Measurements from ENCODE around the gene SLC39A7. TPM values are rescaled to one million over a fixed set of nuclear protein-coding genes. Genes with fewer than 3 reads are reported as not detected.

SLC39A7 gene
- total and polyA plus RNA-seq, 3 experiments from 2014 or later: 32.9 to 63.6 (median 63.1) TPM

DNA sequence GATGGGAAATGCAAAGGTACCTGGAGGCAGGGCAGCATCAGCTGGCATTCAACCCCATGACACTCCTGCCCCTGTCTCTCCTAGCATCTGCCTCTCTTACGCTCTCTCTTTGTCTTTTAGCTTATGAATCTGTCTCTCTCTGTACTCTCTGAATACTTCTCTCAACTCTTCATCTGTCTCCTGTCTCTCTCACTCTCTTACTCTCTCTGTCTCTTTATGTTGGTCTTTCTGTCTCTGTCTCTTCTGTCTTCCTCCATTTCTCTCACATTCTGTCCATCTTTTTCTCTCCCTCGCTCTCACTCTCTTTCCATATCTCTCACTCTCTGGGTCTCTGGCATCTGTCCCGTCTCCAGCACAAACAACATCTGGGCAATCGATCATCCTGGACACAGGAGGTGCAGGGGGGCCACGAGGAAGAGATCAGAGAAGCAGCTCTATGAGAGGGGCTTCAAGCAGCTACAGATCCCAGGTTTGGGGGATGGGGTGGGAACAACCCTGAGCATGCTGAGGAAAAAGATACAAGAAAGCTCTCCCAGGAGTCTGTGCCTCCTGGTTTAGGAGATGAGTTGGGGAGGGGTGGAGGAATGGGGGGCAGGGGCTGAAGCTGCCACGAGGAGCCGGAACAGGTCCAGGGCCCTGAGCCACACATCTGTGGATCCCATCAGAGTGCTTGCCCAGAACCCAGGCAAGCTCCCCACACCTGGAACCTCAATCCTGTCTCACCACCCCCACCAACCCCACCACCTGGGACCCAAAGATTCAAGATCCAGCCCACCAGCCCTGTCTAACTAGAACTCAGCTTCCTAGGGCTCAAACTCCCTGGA, 10.8 kb upstream of the SLC39A7 start:
- POLR2A ChIA-PET: no interaction called here
- Histone ChIP-seq H3K4me1 (ENCODE audit: insufficient read depth, low read length) (peaks cover 14% of the 10 kb centered on the region), H3K27ac (ENCODE audit: low read depth, low read length) (no peak overlapping the region), H3K36me3 (ENCODE audit: insufficient read depth, low read length) (peaks cover 2% of the 10 kb centered on the region), H3K9me3 (ENCODE audit: low read length) (no peaks in the 10 kb centered on the region), H3K4me3 (ENCODE audit: low read length) (no peak overlapping the region), H3K27me3 (ENCODE audit: insufficient read depth, low read length, poor library complexity, severe bottlenecking) (peaks cover 16% of the 10 kb centered on the region)
- Mint-ChIP-seq H3K4me1 (peaks cover 11 to 23% (median 13%) of the 10 kb centered on the region in 3 donors), H3K36me3 (peaks cover 3 to 22% (median 13%) of the 10 kb centered on the region in 3 donors), H3K4me3 (no peak overlapping the region), H3K27ac (peak overlapping the region in 2 of 8 donors; percentile 47 to 52), H3K27me3 (peaks cover 24 to 51% of the 10 kb centered on the region in 2 donors), H3K9me3 (no peaks in the 10 kb centered on the region)
- DNase-seq: no peak
- CTCF ChIA-PET: interaction anchor here (1.2 to 1.3 kb wide), 2 partner anchors 9 to 176 kb away, joined by 3 to 4 read pairs; no protein-coding TSS in a partner anchor

DNA sequence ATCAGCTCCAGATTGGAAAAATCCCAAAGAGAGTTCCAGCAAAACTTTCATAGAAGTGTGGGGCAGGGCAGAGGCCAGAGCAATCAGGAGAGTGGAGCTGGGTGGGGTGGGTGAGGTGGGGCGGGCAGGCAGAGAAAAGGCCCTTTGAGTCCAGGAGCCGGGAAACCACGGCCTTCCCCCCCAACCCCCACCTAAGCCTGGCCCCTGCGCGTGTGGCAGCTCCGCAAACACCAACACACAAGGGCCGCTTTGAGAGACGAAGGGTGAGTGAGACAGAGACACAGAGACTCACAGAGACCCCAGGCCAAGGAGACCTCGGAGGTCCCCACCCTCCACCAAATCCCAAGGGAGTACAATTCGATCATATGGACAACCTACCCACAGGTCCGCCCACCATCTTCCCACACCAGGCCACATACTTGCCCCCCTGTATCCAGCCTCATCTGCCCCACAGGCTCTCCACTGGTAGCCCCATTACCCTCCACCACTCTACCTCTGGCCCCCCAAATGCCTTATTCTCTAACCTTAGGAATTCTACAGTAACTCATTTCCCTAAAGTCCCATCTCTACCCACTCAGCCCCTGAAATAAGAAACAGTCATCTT, 10.1 kb upstream of the SLC39A7 start:
- Histone ChIP-seq H3K27ac (ENCODE audit: low read depth, low read length) (no peak overlapping the region), H3K9me3 (ENCODE audit: low read length) (no peaks in the 10 kb centered on the region), H3K4me3 (ENCODE audit: low read length) (no peak overlapping the region), H3K27me3 (ENCODE audit: insufficient read depth, low read length, poor library complexity, severe bottlenecking) (peaks cover 16% of the 10 kb centered on the region), H3K4me1 (ENCODE audit: insufficient read depth, low read length) (peaks cover 14% of the 10 kb centered on the region), H3K36me3 (ENCODE audit: insufficient read depth, low read length) (peaks cover 10% of the 10 kb centered on the region)
- peaks cover 5 to 23% (median 20%) of the 10 kb centered on the region in 3 donors for H3K36me3 Mint-ChIP-seq
- POLR2A ChIA-PET: no interaction called here
- CTCF ChIA-PET: interaction anchor here (1.3 kb wide), 1 partner anchor 176 kb away, joined by 4 read pairs; no protein-coding TSS in a partner anchor
- H3K4me1 Mint-ChIP-seq: peaks cover 11 to 23% (median 14%) of the 10 kb centered on the region in 3 donors
- peak overlapping the region in 2 of 8 donors; percentile 16 to 52 for H3K27ac Mint-ChIP-seq
- H3K4me3 Mint-ChIP-seq: no peak overlapping the region
- no peaks in the 10 kb centered on the region for H3K9me3 Mint-ChIP-seq
- H3K27me3 Mint-ChIP-seq: peaks cover 24 to 51% of the 10 kb centered on the region in 2 donors
- no peak for DNase-seq

GRCh38 chr6:33191383-33192104, 9.1 kb upstream of the SLC39A7 start:
- Mint-ChIP-seq H3K9me3 (no peaks in the 10 kb centered on the region), H3K27me3 (peaks cover 24 to 49% of the 10 kb centered on the region in 2 donors), H3K4me1 (peaks cover 11 to 23% (median 17%) of the 10 kb centered on the region in 3 donors), H3K4me3 (peak overlapping the region in 6 of 7 donors; percentile 14 to 84 (median 46)), H3K36me3 (peaks cover 9 to 30% (median 27%) of the 10 kb centered on the region in 3 donors), H3K27ac (no peak overlapping the region)
- no peak for DNase-seq
- ChIA-PET CTCF (interaction anchor here (1.3 kb wide), 1 partner anchor 9 kb away, joined by 3 read pairs; no protein-coding TSS in a partner anchor), POLR2A (no interaction called here)
- Histone ChIP-seq H3K36me3 (ENCODE audit: insufficient read depth, low read length) (peaks cover 20% of the 10 kb centered on the region), H3K4me3 (ENCODE audit: low read length) (no peak overlapping the region), H3K4me1 (ENCODE audit: insufficient read depth, low read length) (peaks cover 14% of the 10 kb centered on the region), H3K9me3 (ENCODE audit: low read length) (no peaks in the 10 kb centered on the region), H3K27me3 (ENCODE audit: insufficient read depth, low read length, poor library complexity, severe bottlenecking) (peaks cover 16% of the 10 kb centered on the region), H3K27ac (ENCODE audit: low read depth, low read length) (no peak overlapping the region)

GRCh38 chr6:33192105-33192646, 8.5 kb upstream of the SLC39A7 start, which contains the start of gene COL11A2:
TSS of gene COL11A2 (minus strand) at chr6:33192467. CDS start at chr6:33192240, 227 bp downstream.
- H3K36me3 ChIP-seq (ENCODE audit: insufficient read depth, low read length): peaks cover 25% of the 10 kb centered on the region
- ChIA-PET POLR2A (no interaction called here), CTCF (interaction anchor here (1.3 kb wide), 1 partner anchor 10 kb away, joined by 3 read pairs; no protein-coding TSS in a partner anchor)
- peaks cover 19 to 43% of the 10 kb centered on the region in 2 donors for H3K27me3 Mint-ChIP-seq
- peaks cover 14 to 25% (median 18%) of the 10 kb centered on the region in 3 donors for H3K4me1 Mint-ChIP-seq
- peak within 1 kb of the TSS; percentile 50 for H3K4me3 ChIP-seq (ENCODE audit: low read length)
- H3K4me3 Mint-ChIP-seq: peak within 1 kb of the TSS; percentile 68 to 89 (median 80)
- DNase-seq: peak in 1 of 5 donors; percentile 14
- no peaks in the 10 kb centered on the region for H3K9me3 ChIP-seq (ENCODE audit: low read length)
- no peak within 1 kb of the TSS for H3K27ac ChIP-seq (ENCODE audit: low read depth, low read length)
- peak within 1 kb of the TSS in 4 of 8 donors; percentile 63 to 80 (median 76) for H3K27ac Mint-ChIP-seq
- H3K36me3 Mint-ChIP-seq: peaks cover 11 to 35% (median 23%) of the 10 kb centered on the region in 3 donors
- peaks cover 17% of the 10 kb centered on the region for H3K4me1 ChIP-seq (ENCODE audit: insufficient read depth, low read length)
- H3K9me3 Mint-ChIP-seq: no peaks in the 10 kb centered on the region
- H3K27me3 ChIP-seq (ENCODE audit: insufficient read depth, low read length, poor library complexity, severe bottlenecking): peaks cover 16% of the 10 kb centered on the region

DNA sequence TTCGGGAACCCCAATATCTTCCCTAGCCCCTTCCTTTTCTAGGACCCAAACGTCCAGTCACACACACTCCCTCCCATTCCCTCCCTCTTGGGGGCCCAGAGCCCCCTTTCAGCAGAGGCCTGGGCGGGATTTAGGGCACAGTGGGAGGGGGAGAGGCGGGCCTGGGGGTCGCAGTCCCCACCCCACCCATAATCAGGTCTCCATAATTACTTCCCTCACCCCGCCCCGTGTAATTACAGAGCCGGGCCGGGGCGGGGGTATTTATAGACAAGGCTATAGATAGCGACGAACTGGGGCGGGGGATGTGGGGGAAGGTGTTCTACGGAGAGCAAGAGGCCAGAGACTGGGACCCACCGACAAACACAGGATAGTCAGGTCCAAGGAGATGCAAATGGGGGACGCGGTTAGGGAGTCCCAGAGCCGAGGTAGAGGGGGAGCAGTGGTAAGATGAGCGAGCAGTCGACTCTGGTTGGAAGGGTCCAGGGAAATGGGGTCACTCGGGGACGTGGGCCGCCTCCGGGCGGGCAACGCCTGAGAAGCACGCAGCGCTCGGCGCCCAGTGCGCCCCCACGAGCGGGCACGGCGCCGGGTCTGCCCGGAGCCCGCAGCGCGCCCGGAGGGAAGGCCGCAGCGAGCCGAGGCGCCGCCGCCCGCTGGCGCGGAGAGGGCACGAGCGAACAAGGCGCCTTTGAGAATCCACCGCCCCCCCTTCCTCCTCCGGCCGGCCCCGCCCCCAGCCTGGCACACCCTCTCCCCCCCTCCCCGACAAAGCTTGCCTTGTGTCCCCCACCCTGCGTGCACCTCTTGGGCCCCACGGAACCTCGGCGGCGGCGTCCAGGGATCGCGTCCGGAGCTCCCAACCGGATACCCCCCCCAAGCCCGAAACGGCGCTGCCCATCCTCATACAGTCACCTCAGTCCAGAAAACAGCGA, 7.7 kb upstream of the SLC39A7 start:
- no peak overlapping the region for H3K27ac ChIP-seq (ENCODE audit: low read depth, low read length)
- CTCF ChIA-PET: no interaction called here

GRCh38 chr6:33193619-33194018, 7.0 kb upstream of the SLC39A7 start:
- no peak overlapping the region for H3K27ac ChIP-seq (ENCODE audit: low read depth, low read length)
- DNase-seq: no peak
- peaks cover 30% of the 10 kb centered on the region for H3K4me1 ChIP-seq (ENCODE audit: insufficient read depth, low read length)
- no peak overlapping the region for H3K4me3 ChIP-seq (ENCODE audit: low read length)
- H3K4me1 Mint-ChIP-seq: peaks cover 28 to 39% (median 29%) of the 10 kb centered on the region in 3 donors
- H3K27me3 Mint-ChIP-seq: peaks cover 12 to 29% of the 10 kb centered on the region in 2 donors
- H3K9me3 Mint-ChIP-seq: no peaks in the 10 kb centered on the region
- peaks cover 14% of the 10 kb centered on the region for H3K27me3 ChIP-seq (ENCODE audit: insufficient read depth, low read length, poor library complexity, severe bottlenecking)
- peak overlapping the region in 2 of 8 donors; percentile 12 to 55 for H3K27ac Mint-ChIP-seq
- peak overlapping the region in 4 of 7 donors; percentile 17 to 82 (median 55) for H3K4me3 Mint-ChIP-seq
- peaks cover 18 to 45% (median 20%) of the 10 kb centered on the region in 3 donors for H3K36me3 Mint-ChIP-seq
- H3K9me3 ChIP-seq (ENCODE audit: low read length): no peaks in the 10 kb centered on the region
- ChIA-PET POLR2A (interaction anchor here (1.1 to 1.5 kb wide), 3 partner anchors 11 to 222 kb away, joined by 3 to 4 read pairs (median 4); partner anchors contain the start of gene HSD17B8), CTCF (no interaction called here)
- peaks cover 27% of the 10 kb centered on the region for H3K36me3 ChIP-seq (ENCODE audit: insufficient read depth, low read length)

More for the DNA sequence above, 7.7 kb upstream of the SLC39A7 start:
- Mint-ChIP-seq H3K27ac (peak overlapping the region in 4 of 8 donors; percentile 63 to 80 (median 76)), H3K4me1 (peaks cover 21 to 32% (median 25%) of the 10 kb centered on the region in 3 donors), H3K27me3 (peaks cover 16 to 36% of the 10 kb centered on the region in 2 donors), H3K36me3 (peaks cover 17 to 42% (median 18%) of the 10 kb centered on the region in 3 donors), H3K9me3 (no peaks in the 10 kb centered on the region), H3K4me3 (peak overlapping the region; percentile 68 to 89 (median 80))
- POLR2A ChIA-PET: interaction anchor here (1.1 to 1.5 kb wide), 3 partner anchors 12 to 221 kb away, joined by 3 to 4 read pairs (median 4); partner anchors contain the start of gene HSD17B8
- Histone ChIP-seq H3K9me3 (ENCODE audit: low read length) (no peaks in the 10 kb centered on the region), H3K4me1 (ENCODE audit: insufficient read depth, low read length) (peaks cover 24% of the 10 kb centered on the region), H3K27me3 (ENCODE audit: insufficient read depth, low read length, poor library complexity, severe bottlenecking) (peaks cover 16% of the 10 kb centered on the region), H3K4me3 (ENCODE audit: low read length) (peak overlapping the region; percentile 50), H3K36me3 (ENCODE audit: insufficient read depth, low read length) (peaks cover 27% of the 10 kb centered on the region)
- peak in 2 of 5 donors; percentile 31 to 60 for DNase-seq
